ENCODE measurements around the gene COL5A2.

- TF ChIP-seq, protein P1, sequence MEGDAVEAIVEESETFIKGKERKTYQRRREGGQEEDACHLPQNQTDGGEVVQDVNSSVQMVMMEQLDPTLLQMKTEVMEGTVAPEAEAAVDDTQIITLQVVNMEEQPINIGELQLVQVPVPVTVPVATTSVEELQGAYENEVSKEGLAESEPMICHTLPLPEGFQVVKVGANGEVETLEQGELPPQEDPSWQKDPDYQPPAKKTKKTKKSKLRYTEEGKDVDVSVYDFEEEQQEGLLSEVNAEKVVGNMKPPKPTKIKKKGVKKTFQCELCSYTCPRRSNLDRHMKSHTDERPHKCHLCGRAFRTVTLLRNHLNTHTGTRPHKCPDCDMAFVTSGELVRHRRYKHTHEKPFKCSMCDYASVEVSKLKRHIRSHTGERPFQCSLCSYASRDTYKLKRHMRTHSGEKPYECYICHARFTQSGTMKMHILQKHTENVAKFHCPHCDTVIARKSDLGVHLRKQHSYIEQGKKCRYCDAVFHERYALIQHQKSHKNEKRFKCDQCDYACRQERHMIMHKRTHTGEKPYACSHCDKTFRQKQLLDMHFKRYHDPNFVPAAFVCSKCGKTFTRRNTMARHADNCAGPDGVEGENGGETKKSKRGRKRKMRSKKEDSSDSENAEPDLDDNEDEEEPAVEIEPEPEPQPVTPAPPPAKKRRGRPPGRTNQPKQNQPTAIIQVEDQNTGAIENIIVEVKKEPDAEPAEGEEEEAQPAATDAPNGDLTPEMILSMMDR (IDR thresholded peaks at IDR 0.05; ENCODE audit: low read depth, low read length, missing input control) = no peak
- TF ChIP-seq REST (IDR thresholded peaks at IDR 0.05) (no peak), JUND (IDR thresholded peaks at IDR 0.05) (no peak), RAD21 (IDR thresholded peaks at IDR 0.05) (no peak), YY1 (IDR thresholded peaks at IDR 0.05) (no peak), SP1 (IDR thresholded peaks at IDR 0.05) (no peak), EGR1 (IDR thresholded peaks at IDR 0.05; ENCODE audit: low read depth in 2 of 2) (no peak)
- TF ChIP-seq, protein P2, sequence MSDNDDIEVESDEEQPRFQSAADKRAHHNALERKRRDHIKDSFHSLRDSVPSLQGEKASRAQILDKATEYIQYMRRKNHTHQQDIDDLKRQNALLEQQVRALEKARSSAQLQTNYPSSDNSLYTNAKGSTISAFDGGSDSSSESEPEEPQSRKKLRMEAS (IDR thresholded peaks at IDR 0.05) = no peak
- TF ChIP-seq, protein P3, sequence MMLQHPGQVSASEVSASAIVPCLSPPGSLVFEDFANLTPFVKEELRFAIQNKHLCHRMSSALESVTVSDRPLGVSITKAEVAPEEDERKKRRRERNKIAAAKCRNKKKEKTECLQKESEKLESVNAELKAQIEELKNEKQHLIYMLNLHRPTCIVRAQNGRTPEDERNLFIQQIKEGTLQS (IDR thresholded peaks at IDR 0.05) = no peak
These were observed 113.5 kb downstream of the COL5A2 start for GRCh38 chr2:189066037-189066436.
